ENCODE measurements around the gene NFIA.

GRCh38 chr1:61208172-61208571, 125.8 kb downstream of the NFIA start:
- TF ChIP-seq CTCF (IDR thresholded peaks at IDR 0.05) = no peak
- no peak for TF ChIP-seq REST (IDR thresholded peaks at IDR 0.05; ENCODE audit: insufficient read depth in 1 of 2, low read depth in 2 of 2, low read length in 1 of 2)
- TF ChIP-seq POLR2AphosphoS5 (IDR thresholded peaks at IDR 0.05; ENCODE audit: low read depth, low read length) = no peak
- TF ChIP-seq SIN3A (IDR thresholded peaks at IDR 0.05; ENCODE audit: borderline replicate concordance, insufficient read depth, low read depth, low read length) = no peak

Measured in Panc1 (cell line).